Hepatocyte (in vitro differentiated cells): ENCODE data around the gene PAH. TPM values are rescaled to one million over a fixed set of nuclear protein-coding genes. Genes with fewer than 3 reads are reported as not detected.

Experiments used
- DNase-seq: peaks from one replicate; pipeline ENCODE4 v3.0.0-alpha.2; 2016; ENCODE audit warnings: low spot score
- H2AFZ ChIP-seq: fragments of 200-600 bp; sonication (generic); 2 replicates; pipeline ENCODE4 v1.6.0; 2016; ENCODE audit warnings: antibody characterized with exemption, mild to moderate bottlenecking
- H3K27ac ChIP-seq: fragments of 200-600 bp; sonication (generic); 2 replicates; pipeline ENCODE4 v1.5.1; 2016; ENCODE audit warnings: mild to moderate bottlenecking
- H3K27me3 ChIP-seq: fragments of 200-600 bp; sonication (generic); 2 replicates; pipeline ENCODE4 v1.6.1; 2016
- H3K36me3 ChIP-seq: fragments of 200-600 bp; sonication (generic); replicated peaks from 2 replicates; pipeline ENCODE4 v1.5.1; 2016; ENCODE audit warnings: low read depth; ENCODE audit not compliant: insufficient read depth
- H3K4me1 ChIP-seq: fragments of 200-600 bp; sonication (generic); 2 replicates; pipeline ENCODE4 v1.5.1; 2016; ENCODE audit warnings: mild to moderate bottlenecking, moderate library complexity; ENCODE audit not compliant: insufficient read depth
- H3K4me2 ChIP-seq: fragments of 200-600 bp; sonication (generic); 2 replicates; pipeline ENCODE4 v1.6.0; 2016
- H3K4me3 ChIP-seq: fragments of 200-600 bp; sonication (generic); 2 replicates; pipeline ENCODE4 v1.5.1; 2016; ENCODE audit warnings: mild to moderate bottlenecking
- H3K79me2 ChIP-seq: fragments of 200-600 bp; sonication (generic); 2 replicates; pipeline ENCODE4 v1.6.0; 2017; ENCODE audit warnings: mild to moderate bottlenecking
- H3K9me2 ChIP-seq: fragments of 200-600 bp; sonication (generic); replicated peaks from 2 replicates; pipeline ENCODE4 v1.6.0; 2017; ENCODE audit warnings: mild to moderate bottlenecking; ENCODE audit not compliant: insufficient read depth
- H3K9me3 ChIP-seq: fragments of 200-600 bp; sonication (generic); 2 replicates; pipeline ENCODE4 v1.5.1; 2016; ENCODE audit warnings: low read depth, mild to moderate bottlenecking
- H4K20me1 ChIP-seq: fragments of 200-600 bp; sonication (generic); 2 replicates; pipeline ENCODE4 v1.6.0; 2016; ENCODE audit warnings: mild to moderate bottlenecking; ENCODE audit not compliant: insufficient read depth, poor library complexity, severe bottlenecking
- CTCF ChIP-seq: fragments of 200-600 bp; sonication (generic); IDR thresholded peaks from 2 replicates; pipeline ENCODE4 v1.5.1; 2016; ENCODE audit warnings: antibody characterized with exemption, mild to moderate bottlenecking; ENCODE audit not compliant: poor library complexity
- EZH2 ChIP-seq: fragments of 200-600 bp; sonication (generic); IDR thresholded peaks from 2 replicates; pipeline ENCODE4 v1.6.1; 2016; ENCODE audit warnings: antibody characterized with exemption, mild to moderate bottlenecking, borderline replicate concordance
- EZH2phosphoT487 ChIP-seq: fragments of 200-600 bp; sonication (generic); IDR thresholded peaks from one replicate; pipeline ENCODE4 v1.6.1; 2018; ENCODE audit warnings: antibody characterized with exemption, mild to moderate bottlenecking, low read depth, moderate library complexity; ENCODE audit not compliant: unreplicated experiment, severe bottlenecking
- WGBS: methylation state at CpG from one replicate; pipeline ENCODE4 v1.1.6; 2016; ENCODE audit warnings: low lambda C conversion rate; ENCODE audit errors: missing lambda C conversion rate; 5-methylcytosine and 5-hydroxymethylcytosine counted together
- polyA plus RNA-seq: library from polyadenylated mRNA; unstranded; fragments of >200 nt; fragmentation: Nextera tagmentation; extraction: Ambion mirVana; gene quantifications from 2 replicates; pipeline ENCODE4 v1.2.1, GENCODE V29; 2016
- total RNA-seq: library from RNA; depleted of rRNA; stranded (reverse); fragments of >200 nt; gene quantifications from 2 replicates; pipeline ENCODE4 v1.2.3, GENCODE V29; 2014

The PAH gene
- total and polyA plus RNA-seq, 2 experiments from 2014 or later = 76.1 to 203 TPM

GRCh38 chr12:102849722-102850447 is 67.2 kb downstream of the PAH start:
- no peak for DNase-seq
- H3K9me3 ChIP-seq = no peaks in the 10 kb centered on the region
- TF ChIP-seq CTCF (no peak), EZH2phosphoT487 (no peak), EZH2 (no peak)
- H3K27ac ChIP-seq = no peak overlapping the region
- H3K4me1 ChIP-seq = no peaks in the 10 kb centered on the region
- no peak overlapping the region for H3K4me2 ChIP-seq
- H3K27me3 ChIP-seq = no peaks in the 10 kb centered on the region
- H3K36me3 ChIP-seq = no peaks in the 10 kb centered on the region
- no peaks in the 10 kb centered on the region for H3K9me2 ChIP-seq
- H2AFZ ChIP-seq = no peak overlapping the region
- no peak overlapping the region for H3K4me3 ChIP-seq
- H3K79me2 ChIP-seq = no peaks in the 10 kb centered on the region
- 78% methylated on average over 4 of the region's 4 CpGs for whole genome bisulfite sequencing
- H4K20me1 ChIP-seq = no peaks in the 10 kb centered on the region

GRCh38 chr12:102848832-102849231 is 68.2 kb downstream of the PAH start:
- no peak for DNase-seq
- Histone ChIP-seq H2AFZ (no peak overlapping the region), H3K9me3 (no peaks in the 10 kb centered on the region), H3K4me1 (no peaks in the 10 kb centered on the region), H3K27ac (no peak overlapping the region), H4K20me1 (no peaks in the 10 kb centered on the region), H3K36me3 (no peaks in the 10 kb centered on the region), H3K4me2 (no peak overlapping the region), H3K27me3 (no peaks in the 10 kb centered on the region), H3K9me2 (no peaks in the 10 kb centered on the region), H3K4me3 (no peak overlapping the region), H3K79me2 (no peaks in the 10 kb centered on the region)
- WGBS = 92% methylated on average over 3 of the region's 3 CpGs
- no peak for TF ChIP-seq EZH2
- TF ChIP-seq EZH2phosphoT487 = no peak
- TF ChIP-seq CTCF = no peak

GRCh38 chr12:102847131-102847530 is 69.9 kb downstream of the PAH start:
- 57% methylated on average over 2 of the region's 2 CpGs for WGBS
- no peak overlapping the region for H2AFZ ChIP-seq
- no peaks in the 10 kb centered on the region for H3K9me3 ChIP-seq
- TF ChIP-seq EZH2phosphoT487 (no peak), EZH2 (no peak), CTCF (no peak)
- no peaks in the 10 kb centered on the region for H3K9me2 ChIP-seq
- no peak for DNase-seq
- no peak overlapping the region for H3K27ac ChIP-seq
- H3K4me1 ChIP-seq = no peaks in the 10 kb centered on the region
- no peaks in the 10 kb centered on the region for H4K20me1 ChIP-seq
- no peaks in the 10 kb centered on the region for H3K36me3 ChIP-seq
- no peaks in the 10 kb centered on the region for H3K27me3 ChIP-seq
- no peak overlapping the region for H3K4me3 ChIP-seq
- H3K4me2 ChIP-seq = no peak overlapping the region
- no peaks in the 10 kb centered on the region for H3K79me2 ChIP-seq
